Gastroesophageal sphincter (tissue), 4 donors: Measurements from ENCODE around the gene ANXA2. TPM values are rescaled to one million over a fixed set of nuclear protein-coding genes. Genes with fewer than 3 reads are reported as not detected.
A peak's percentile ranks its signal among the peaks of the same experiment; 100 is the strongest.
"Not testable (repeated sequence)": the region's sequence is repeated elsewhere in the genome, so short reads cannot be mapped to it uniquely, and the experiment has no call there.

Experiments
- ATAC-seq: fragments of 150-250 bp; one replicate; pipeline ENCODE4 v1.9.1; 2016; ENCODE audit warnings: mild to moderate bottlenecking, moderate library complexity
- H3K27ac ChIP-seq, 4 donors: fragments of 200-600 bp; sonication (generic) in 3 of 4; 1 replicate in 3 of 4; 2 replicates in 1 of 4; pipeline ENCODE4 v1.5.1; 2016 to 2019
- H3K27me3 ChIP-seq: fragments of 200-600 bp; sonication (generic); one replicate; pipeline ENCODE4 v1.5.1; 2019
- H3K36me3 ChIP-seq, 2 donors: fragments of 200-600 bp; sonication (generic); one replicate each; pipeline ENCODE4 v1.5.1; 2019; ENCODE audit warnings: control low read depth in 1 of 2
- H3K4me1 ChIP-seq, 3 donors: fragments of 200-600 bp; sonication (generic); 1 replicate in 2 of 3; 2 replicates in 1 of 3; pipeline ENCODE4 v1.5.1; 2016 to 2019; ENCODE audit warnings: control low read depth in 2 of 3
- H3K4me3 ChIP-seq, 2 donors: fragments of 200-600 bp; sonication (generic); one replicate each; pipeline ENCODE4 v1.5.1; 2019; ENCODE audit warnings: mild to moderate bottlenecking in 1 of 2, moderate library complexity in 1 of 2
- H3K9me3 ChIP-seq, 3 donors: fragments of 200-600 bp; sonication (generic); one replicate each; pipeline ENCODE4 v1.5.1; 2017 to 2019; ENCODE audit warnings: control low read depth in 2 of 3
- CTCF ChIP-seq, 4 experiments: fragments of 200-600 bp in 2 of 4; fragments of 450-650 bp in 2 of 4; sonication (generic) in 1 of 4; IDR thresholded peaks; one replicate each; pipeline ENCODE4 v1.5.1; 2017 to 2019; ENCODE audit warnings: antibody characterized with exemption in 4 of 4, mild to moderate bottlenecking in 2 of 4, moderate library complexity in 2 of 4
- EP300 ChIP-seq: sonication (generic); formaldehyde crosslinking; IDR thresholded peaks from one replicate; pipeline ENCODE4 v1.6.1; 2017; ENCODE audit warnings: antibody characterized with exemption, mild to moderate bottlenecking
- POLR2A ChIP-seq, 2 donors: fragments of 450-650 bp; IDR thresholded peaks; one replicate each; pipeline ENCODE4 v1.6.1; 2017; ENCODE audit warnings: antibody characterized with exemption in 2 of 2, mild to moderate bottlenecking in 2 of 2, moderate library complexity in 1 of 2
- POLR2AphosphoS5 ChIP-seq: sonication (generic); formaldehyde crosslinking; IDR thresholded peaks from one replicate; pipeline ENCODE4 v1.6.1; 2017; ENCODE audit warnings: antibody characterized with exemption
- WGBS, 2 donors: methylation state at CpG; one replicate each; pipeline ENCODE4 v1.1.5; 2018; ENCODE audit warnings: low coverage in 1 of 2; 5-methylcytosine and 5-hydroxymethylcytosine counted together
- total RNA-seq, 4 donors: library from RNA; depleted of rRNA; stranded (reverse); fragments of >200 nt; gene quantifications; one replicate each; pipeline ENCODE4 v1.1.0, GENCODE V29; 2016

The ANXA2 gene
- total RNA-seq, 4 donors from 2014 or later: 301 to 793 (median 570) TPM

GRCh38 chr15:60338810-60339209 lies 59.0 kb downstream of the ANXA2 start:
- Histone ChIP-seq H3K4me1 (peaks cover 0 to 4% (median 0%) of the 10 kb centered on the region in 3 donors), H3K36me3 (no peaks in the 10 kb centered on the region), H3K4me3 (no peak overlapping the region), H3K27ac (no peak overlapping the region), H3K27me3 (no peaks in the 10 kb centered on the region), H3K9me3 (no peaks in the 10 kb centered on the region)
- ATAC-seq: no peak
- TF ChIP-seq CTCF (IDR thresholded peaks at IDR 0.05): no peak
- TF ChIP-seq POLR2AphosphoS5: no peak
- no peak for TF ChIP-seq POLR2A (IDR thresholded peaks at IDR 0.05)
- no peak for TF ChIP-seq EP300
- WGBS, 2 donors: 64 to 72% methylated on average over 2 to 3 of the region's 3 CpGs

GRCh38 chr15:60337076-60337475 lies 60.7 kb downstream of the ANXA2 start:
- H3K27me3 ChIP-seq: no peaks in the 10 kb centered on the region
- no peak overlapping the region for H3K4me3 ChIP-seq
- 58 to 76% methylated on average over 2 to 4 of the region's 4 CpGs for WGBS, 2 donors
- H3K27ac ChIP-seq: no peak overlapping the region
- ATAC-seq: no peak
- no peaks in the 10 kb centered on the region for H3K4me1 ChIP-seq
- no peaks in the 10 kb centered on the region for H3K36me3 ChIP-seq
- H3K9me3 ChIP-seq: no peaks in the 10 kb centered on the region
- TF ChIP-seq EP300 (no peak), POLR2A (IDR thresholded peaks at IDR 0.05) (no peak)

DNA sequence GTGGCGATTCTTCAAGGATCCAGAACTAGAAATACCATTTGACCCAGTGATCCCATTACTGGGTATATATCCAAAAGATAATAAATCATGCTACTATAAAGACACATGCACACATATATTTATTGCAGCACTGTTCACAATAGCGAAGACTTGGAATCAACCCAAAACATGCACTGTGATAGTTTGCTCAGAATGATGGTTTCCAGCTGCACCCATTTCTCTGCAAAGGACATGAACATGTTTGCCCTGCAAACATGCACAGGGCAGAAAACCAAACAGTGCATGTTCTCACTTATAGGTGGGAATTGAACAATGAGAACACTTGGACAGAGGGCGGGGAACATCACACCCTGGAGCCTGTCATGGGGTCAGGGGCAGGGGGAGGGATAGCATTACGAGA lies 62.5 kb downstream of the ANXA2 start:
- H3K36me3 ChIP-seq, H3K4me1 ChIP-seq, ATAC-seq, H3K27ac ChIP-seq, H3K9me3 ChIP-seq, H3K4me3 ChIP-seq, H3K27me3 ChIP-seq: not testable (repeated sequence)
- WGBS, 2 donors: 51 to 55% methylated on average over 2 to 3 of the region's 4 CpGs

DNA sequence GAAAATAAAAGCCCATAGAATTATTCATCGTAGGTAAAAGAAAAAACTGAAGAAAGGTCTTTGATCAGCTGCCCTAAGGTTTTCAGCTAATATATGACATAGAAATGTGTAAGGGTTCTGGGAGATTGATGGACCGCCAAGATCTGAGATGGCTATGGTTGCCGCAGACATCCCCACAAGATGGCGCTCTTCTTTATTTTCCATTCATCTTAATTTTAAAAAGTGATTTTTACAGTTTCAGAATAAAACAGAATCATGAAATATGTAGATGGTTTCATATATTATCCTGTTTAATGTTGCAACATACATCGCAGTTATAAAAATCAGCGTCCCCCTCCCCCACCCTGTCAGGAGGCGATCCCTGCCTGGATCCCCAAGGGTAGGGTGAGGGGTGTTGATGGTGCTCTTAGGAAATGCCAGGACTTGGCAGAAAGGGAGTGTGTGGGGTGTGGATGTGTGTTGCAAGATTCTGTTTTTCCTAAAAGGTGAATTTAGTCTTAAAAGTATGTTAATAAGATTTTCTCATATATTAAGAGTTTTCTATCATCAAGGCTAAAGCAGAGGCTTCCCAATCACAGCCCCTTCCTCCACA lies 68.8 kb downstream of the ANXA2 start:
- H3K4me1 ChIP-seq: no peaks in the 10 kb centered on the region
- peaks cover 54% of the 10 kb centered on the region for H3K27me3 ChIP-seq
- ATAC-seq: no peak
- WGBS, 2 donors: 10 to 14% methylated on average over 7 of the region's 7 CpGs
- no peak overlapping the region for H3K4me3 ChIP-seq
- TF ChIP-seq CTCF (IDR thresholded peaks at IDR 0.05) (peak in 3 of 4 experiments; percentile 16 to 51 (median 30)), POLR2A (IDR thresholded peaks at IDR 0.05) (no peak)
- no peak overlapping the region for H3K27ac ChIP-seq
- no peaks in the 10 kb centered on the region for H3K36me3 ChIP-seq
- no peaks in the 10 kb centered on the region for H3K9me3 ChIP-seq

DNA sequence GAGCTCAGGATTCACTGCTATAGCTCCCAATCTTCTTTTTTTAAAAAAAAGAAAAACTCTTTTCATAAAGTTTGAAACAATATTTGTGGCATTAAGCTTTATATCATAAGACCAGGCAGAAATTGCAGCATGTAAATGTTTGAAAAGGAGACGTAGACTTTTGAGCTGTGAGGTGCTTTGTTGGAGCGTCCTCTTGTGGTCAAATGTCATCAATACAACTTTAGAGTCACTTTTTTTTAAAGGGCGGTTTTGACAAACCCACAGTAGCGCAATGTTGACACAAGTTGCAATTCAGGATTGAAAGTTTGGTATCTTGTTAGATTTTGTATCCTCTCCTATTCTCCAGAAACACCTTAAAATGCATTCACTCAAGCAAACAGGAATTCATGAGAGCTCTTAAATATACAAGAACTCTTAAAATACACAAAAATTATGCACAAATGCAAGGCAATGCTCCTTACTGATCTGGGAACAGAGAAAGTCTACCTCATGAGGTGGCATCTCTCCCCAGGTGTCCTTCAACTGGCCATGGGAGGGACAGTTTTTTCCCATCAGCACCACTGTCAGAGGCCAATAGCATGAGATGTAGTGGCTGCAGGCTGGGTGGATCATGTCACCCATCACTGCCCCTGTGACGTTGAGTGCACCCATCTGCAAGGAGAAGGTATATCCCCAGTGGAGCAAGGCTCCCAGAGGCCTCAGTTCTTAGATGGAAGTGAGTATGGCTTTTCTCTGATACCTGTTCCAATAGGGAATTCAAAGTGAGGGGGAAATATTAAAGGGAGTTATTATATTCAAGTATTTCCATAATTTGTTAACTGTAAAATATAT lies 70.7 kb downstream of the ANXA2 start:
- H3K27me3 ChIP-seq: peaks cover 54% of the 10 kb centered on the region
- no peak overlapping the region for H3K27ac ChIP-seq
- no peak overlapping the region for H3K4me3 ChIP-seq
- ATAC-seq: no peak
- H3K36me3 ChIP-seq: no peaks in the 10 kb centered on the region
- no peaks in the 10 kb centered on the region for H3K4me1 ChIP-seq
- no peaks in the 10 kb centered on the region for H3K9me3 ChIP-seq
- 19 to 20% methylated on average over 5 of the region's 5 CpGs for WGBS, 2 donors
- peak; percentile 53 to 68 (median 65) for TF ChIP-seq CTCF (IDR thresholded peaks at IDR 0.05)
- TF ChIP-seq POLR2A (IDR thresholded peaks at IDR 0.05): no peak

GRCh38 chr15:60326343-60326742 lies 71.4 kb downstream of the ANXA2 start:
- WGBS, 2 donors: 20 to 33% methylated on average over 6 of the region's 6 CpGs
- Histone ChIP-seq H3K4me1 (no peaks in the 10 kb centered on the region), H3K36me3 (no peaks in the 10 kb centered on the region), H3K27me3 (peaks cover 54% of the 10 kb centered on the region), H3K9me3 (no peaks in the 10 kb centered on the region), H3K27ac (no peak overlapping the region), H3K4me3 (no peak overlapping the region)
- no peak for TF ChIP-seq CTCF (IDR thresholded peaks at IDR 0.05)
- TF ChIP-seq EP300: no peak
- no peak for TF ChIP-seq POLR2AphosphoS5
- TF ChIP-seq POLR2A (IDR thresholded peaks at IDR 0.05): no peak
- no peak for ATAC-seq
